DND-41 (cell line): ENCODE results near the gene CDC42BPG.

Source experiments
- CTCF ChIP-seq: IDR thresholded peaks from 2 replicates; pipeline ENCODE4 v1.5.1; 2012; ENCODE audit warnings: borderline replicate concordance, low read length, moderate library complexity, mild to moderate bottlenecking; ENCODE audit not compliant: poor library complexity, severe bottlenecking; ENCODE audit errors: extremely low read depth
- EZH2 ChIP-seq: IDR thresholded peaks from 3 replicates; pipeline ENCODE4 v1.6.1; 2012; ENCODE audit warnings: borderline replicate concordance, low read depth, mild to moderate bottlenecking, moderate library complexity, low read length, inconsistent platforms; ENCODE audit not compliant: severe bottlenecking

- no peak for TF ChIP-seq EZH2
- no peak for TF ChIP-seq CTCF
Observed at GRCh38 chr11:64883575-64883974, 39.1 kb upstream of the CDC42BPG start.
